ENCODE results near the gene CACNA1S.
A peak's percentile ranks its signal among the peaks of the same experiment; 100 is the strongest.

Gene CACNA1S

DNA sequence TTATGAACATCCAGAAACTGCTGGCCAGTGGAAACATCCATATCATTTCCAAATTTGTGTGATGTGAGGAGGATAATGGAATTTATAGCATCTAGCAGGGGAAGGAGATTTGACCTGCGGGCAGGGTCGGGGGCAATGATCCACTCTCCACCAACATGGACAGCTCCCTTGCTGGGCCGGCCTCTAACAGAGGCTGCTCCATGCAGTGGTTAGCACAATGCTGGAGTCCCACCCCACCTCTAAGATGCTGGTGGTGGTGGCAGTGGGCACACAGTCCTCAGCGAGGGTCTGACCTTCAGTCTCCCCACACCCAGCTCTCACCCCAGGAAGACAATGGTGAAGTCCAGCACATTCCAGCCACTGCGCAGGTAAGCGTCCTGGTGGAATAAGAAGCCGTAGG lies 18.7 kb downstream of the CACNA1S start:
- DNase-seq (ENCODE audit: low spot score), result no peak

DNA sequence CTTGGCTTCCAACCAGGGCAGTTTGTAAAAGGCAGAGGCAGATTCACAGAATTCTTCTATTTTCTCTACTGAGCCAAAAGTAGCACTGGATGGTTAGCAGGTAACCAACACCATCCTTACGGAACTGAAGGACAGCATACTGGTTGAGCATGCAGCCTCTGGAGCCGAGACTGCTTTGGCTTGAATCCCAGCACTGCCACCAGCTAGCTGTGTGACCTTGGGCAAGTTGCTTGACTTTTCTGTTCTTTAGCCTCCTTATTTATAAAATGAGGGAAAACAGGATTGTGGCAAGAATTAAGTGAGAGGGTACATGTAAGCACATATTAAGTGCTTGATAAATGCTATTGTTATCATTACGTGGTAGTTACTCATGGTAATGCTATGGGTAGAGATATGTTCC lies 19.5 kb downstream of the CACNA1S start:
- no peak for DNase-seq (ENCODE audit: low spot score)

DNA sequence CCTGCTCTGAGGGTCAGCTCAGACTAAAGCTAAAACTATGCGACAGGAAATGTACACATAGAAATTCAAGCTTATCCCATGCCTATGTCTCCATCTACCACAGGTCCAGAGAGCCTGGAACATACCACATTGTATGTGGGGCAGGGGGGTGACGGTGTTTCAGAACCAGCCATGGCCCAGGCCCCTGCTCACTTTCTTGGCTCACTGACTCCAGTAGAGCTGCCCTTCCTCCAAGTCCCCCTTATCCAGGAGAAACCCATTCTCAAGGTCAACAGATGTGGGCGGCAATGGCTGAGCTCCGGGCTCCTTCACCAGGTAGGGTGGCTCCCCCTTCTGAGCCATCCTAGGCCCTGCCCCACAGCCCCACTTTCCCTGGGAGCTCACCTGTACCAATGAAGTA lies 21.0 kb downstream of the CACNA1S start:
- DNase-seq (ENCODE audit: low spot score), result no peak

DNA sequence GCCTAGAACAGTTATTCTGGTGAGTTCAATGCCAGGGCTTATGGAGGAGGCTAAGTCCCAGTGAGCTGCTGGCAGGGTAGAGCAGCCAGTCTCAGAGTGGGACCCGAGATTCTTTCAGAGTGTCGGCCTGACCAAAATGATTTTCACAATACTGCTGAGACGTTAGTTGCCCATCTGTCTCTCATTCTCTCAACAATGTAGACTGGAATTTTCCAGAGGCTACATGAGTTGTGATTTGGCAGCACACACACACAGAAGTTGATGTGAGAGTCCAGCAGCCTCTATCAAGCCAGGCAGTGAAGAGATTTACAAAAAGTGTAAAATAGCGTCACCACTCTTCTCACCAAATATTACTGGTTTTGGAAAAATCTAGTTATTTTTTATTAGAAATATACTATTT lies 21.7 kb downstream of the CACNA1S start:
- DNase-seq (ENCODE audit: low spot score), result no peak

DNA sequence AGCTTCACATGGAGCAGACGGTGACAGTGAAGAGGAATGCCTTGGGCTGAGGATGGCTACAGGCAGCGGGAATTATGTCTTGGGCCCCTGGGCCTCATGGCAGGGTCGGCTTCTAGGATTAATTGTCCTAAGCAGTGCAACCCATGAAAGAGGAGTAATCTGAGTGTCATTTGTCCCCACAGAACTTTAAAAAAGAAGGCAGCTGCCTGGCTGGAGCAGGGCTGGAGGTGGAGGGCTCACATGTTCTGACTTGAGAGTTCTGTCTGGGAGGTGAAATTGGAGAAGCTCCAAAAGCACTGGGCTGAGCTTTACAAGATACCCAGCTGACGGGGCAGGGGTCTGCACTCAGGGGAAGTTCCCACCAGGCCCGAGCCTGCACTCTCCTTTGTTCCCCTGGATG lies 22.6 kb downstream of the CACNA1S start:
- no peak for DNase-seq (ENCODE audit: low spot score)

DNA sequence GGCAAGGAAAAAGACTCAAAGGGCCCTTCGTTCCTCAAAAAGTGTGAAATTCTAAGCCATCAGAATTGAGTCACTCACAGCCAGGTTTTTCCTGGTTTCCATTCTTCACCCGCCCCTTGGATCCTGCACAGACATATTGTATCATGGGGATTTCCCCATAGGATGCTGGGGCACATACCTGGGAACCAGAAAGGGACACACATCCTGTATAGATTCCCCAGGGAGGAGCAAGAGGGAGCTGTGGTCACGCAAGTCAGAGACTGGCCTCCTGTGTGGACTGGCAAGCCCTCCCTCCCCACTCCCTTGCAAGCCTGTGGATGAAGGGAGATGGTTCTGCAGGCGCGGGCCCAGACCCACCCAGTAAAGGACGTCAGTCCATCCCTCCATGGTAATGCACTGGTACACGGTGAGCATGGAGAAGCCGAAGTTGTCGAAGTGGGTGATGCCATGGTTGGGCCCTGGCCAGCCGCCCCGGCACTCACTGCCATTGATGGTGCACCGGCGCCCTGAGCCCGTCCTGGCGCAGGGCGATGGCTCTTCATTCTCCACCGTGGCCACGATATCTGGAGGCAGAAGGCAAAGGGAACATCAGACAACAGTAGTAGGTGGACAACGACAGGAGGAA lies 23.2 kb downstream of the CACNA1S start:
- DNase-seq (ENCODE audit: low spot score), result no peak

DNA sequence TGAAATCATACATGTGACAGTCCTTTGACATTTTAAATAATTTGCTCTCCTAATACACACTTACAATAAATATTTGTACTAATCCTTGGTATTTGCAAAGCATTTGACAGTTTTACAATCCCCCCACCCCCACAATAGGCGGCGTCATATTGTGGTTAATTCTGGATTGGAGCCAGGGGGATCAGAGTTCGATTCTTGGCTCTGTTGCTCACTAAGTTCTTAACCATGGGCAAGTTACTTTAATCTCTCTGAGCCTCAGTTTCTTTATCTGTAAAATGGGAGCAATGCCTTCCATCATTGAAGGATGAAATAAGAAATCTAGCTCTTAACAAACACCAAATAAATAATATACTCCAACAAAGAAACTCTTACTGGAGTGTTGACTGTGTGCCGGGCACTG lies 23.8 kb downstream of the CACNA1S start:
- DNase-seq (ENCODE audit: low spot score), result no peak

DNA sequence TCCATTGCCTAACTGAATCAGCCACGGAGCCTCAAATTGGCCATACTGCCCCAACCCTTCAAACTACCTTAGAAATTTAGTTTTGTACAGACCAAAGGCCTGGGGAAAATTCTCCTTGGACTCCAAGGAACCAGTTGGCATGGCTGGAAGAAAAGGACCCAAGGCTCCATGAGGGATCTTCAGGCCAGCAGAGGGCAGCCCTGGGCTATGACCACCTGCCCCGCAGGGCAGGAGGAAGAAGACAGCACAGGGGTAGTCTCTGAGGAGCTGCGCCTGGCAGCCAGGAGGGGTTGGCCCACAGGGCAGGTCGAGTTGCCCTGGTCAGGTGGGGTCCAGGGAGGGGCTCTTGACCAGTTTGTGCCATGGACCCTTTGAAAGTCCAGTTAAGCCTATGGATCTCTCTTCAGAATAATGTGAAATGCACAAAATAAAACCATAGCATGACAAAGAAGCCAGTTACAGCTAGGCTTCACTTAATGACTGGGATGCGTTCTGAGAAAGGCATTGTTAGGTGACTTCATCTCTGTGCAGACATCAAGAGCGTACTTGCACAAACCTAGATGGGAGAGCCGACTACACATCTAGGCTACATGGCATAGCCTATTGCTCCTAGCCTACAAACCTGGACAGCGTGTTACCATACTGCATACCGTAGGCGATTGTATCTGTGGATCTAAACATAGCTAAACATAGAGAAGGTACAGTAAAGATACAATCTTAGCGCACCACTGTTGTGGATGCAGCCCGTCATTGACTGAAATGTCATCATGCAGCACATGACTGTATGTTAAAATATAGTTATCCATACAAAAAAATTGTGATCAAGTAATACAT lies 26.1 kb downstream of the CACNA1S start:
- peak; percentile 93 for DNase-seq (ENCODE audit: low spot score)

DNA sequence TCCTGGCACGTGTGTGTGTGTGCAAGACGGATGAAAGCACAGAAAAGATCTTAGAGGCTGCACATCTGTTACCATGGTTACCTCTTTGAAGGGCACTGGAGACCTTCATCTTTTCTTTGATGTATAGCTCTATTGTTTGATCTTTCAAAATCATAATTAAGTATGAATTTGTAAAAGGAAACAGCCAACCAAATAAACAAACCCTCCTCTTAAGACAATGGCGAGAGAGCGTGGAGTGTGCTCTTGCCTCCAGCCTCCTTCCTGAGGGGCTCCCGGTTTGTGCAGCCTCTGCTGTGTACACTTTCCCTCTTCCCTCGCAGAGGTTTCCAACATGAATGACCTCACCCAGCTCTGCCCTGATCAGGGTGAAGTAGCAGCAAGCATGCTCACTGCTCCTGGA lies 27.9 kb downstream of the CACNA1S start:
- no peak for DNase-seq (ENCODE audit: low spot score)

DNA sequence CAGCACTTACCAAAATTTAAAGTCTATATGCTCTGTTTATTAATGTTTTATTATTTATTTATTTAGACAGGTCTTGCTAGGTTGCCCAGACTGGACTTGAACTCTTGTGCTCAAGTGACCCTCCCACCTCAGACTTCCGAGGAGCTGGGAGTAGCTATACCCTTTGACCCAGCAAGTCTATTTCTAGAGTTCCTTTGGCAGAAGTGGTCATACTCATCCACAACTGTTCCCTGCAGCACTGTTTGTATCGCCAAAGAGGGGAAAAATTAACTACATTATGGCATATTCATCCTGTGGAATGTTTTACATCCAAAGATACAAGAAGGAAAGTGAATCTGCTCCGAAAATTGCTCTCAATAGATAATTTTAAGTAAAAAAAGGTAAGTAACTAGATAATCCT lies 28.5 kb downstream of the CACNA1S start:
- DNase-seq (ENCODE audit: low spot score), result no peak

DNA sequence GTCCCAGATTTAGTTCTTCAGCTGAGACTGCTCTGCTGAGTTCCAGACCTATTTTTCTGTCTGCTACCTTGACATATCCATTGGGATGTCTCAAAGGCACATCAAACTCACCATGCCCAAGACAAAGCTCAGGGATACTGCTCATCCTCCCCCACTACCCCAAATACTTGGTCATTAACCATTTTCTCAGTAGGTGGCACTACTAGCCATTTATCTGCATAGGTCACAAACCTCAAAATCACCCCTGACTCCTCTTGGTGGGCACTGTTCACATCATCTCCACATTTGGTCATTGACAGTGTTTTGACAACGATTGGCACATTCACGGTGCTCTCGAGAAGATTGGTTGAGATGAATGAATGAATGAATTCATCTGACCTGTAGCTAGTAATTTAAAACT lies 32.1 kb downstream of the CACNA1S start:
- DNase-seq (ENCODE audit: low spot score), result no peak

DNA sequence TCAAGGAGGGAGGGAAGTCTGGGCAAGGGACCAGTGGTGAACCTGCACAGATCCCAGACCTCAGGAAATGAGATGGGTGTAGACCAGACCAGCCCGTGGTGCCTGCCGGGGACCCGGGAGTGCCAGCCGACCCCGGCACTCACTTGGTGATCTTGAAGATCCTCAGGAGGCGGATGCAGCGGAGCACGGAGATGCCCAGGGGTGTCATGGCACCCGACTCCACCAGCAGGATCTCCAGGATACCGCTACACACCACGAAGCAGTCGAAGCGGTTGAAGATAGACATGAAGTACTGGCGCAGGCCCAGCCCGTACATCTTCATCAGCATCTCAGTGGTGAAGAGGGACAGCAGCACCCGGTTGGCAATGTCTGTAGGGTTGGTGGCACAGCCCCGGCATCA lies 34.5 kb downstream of the CACNA1S start:
- no peak for DNase-seq (ENCODE audit: low spot score)

DNA sequence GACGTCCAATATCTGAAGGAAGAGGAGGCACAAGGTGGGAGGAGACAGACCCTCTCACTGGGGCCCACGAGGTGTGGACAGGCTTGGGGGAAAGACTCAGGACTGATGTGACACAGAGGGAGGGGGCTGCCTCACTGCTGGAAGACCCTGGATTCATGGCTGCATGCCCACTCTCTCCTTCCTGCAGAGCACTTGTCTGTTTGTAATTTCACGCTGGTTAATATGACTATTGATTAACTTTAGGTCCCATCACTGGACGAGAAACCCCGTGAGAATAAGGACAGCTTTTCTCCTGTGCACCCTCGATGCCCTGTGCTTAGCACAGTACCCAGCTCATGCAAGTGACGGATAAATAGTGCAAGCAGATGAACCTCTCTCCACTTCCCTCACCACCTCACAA lies 35.1 kb downstream of the CACNA1S start:
- no peak for DNase-seq (ENCODE audit: low spot score)

DNA sequence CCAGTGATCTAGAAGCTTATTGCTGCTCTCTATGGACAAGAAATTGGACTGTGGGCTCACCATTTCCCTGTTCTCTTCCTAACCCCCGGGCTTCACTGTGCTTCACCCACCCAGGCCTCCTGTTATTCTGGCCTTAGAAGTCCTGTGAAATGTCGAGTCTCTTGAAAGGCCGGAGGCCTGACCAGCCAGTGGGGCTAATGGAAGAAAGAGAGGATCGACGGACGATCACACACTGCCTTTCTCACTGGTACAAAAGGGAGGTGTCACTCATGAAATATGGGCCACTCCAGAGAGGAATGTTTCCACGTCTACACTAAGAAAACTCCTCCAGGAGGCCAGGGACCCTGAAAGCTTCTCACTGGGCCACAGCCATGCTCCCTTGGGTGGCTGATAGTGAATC lies 36.1 kb downstream of the CACNA1S start:
- DNase-seq (ENCODE audit: low spot score), result no peak

DNA sequence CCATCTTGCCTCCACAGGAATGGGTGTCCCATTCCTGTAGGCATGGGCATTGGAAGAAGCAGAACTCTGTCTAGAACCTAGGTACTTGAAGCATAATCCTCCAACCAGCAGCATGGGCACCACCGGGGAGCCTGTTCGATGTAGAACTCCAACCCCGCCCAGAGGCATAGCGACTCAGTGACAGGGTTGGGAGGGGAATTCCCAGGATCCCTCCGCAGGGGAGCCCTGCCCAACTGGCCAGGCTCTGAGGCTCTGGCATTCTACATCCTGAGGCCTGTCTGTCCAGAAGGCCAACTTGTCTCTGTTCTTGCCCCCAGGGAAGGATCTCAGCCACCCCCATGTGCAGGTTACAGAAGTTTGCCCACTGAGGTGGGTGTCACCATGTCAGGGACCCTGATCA lies 38.2 kb downstream of the CACNA1S start:
- no peak for DNase-seq (ENCODE audit: low spot score)

DNA sequence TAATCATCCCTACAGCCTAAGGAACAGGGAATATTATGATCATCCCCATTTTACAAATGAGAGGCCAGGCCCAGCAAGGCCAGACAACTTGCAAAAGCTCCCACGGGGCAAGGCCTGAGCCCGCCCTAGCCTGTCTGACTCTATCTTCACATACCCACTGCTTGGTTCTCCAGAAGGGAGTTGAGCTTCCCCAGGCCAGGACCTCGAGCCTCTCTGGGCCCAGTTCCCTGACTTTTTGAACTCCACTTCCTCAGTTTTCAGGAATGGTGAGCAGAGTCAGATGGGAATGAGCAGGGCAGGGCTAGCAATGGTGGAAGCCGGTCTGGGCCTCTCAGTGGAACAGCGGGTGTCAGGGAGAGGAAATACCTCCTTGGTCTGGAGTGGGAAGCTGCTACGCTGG lies 39.3 kb downstream of the CACNA1S start:
- no peak for DNase-seq (ENCODE audit: low spot score)

DNA sequence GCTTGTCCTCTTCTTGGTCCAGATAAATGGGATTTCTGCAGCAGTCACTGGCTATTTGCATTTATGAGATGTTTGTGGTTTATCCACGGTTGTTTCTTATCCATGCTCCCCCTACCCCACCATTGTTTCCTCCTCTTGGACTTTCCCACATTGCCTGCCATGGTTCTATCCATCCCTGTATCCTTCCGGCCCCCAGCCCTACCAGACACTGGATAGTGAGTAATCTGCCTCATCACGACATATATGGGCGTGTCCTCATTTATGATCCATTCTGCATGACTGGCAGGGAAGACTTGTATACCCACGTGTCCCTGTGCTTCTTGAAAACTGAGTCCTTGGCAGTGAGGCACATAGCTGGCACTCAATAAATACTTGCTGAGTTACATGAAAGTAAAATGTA lies 40.1 kb downstream of the CACNA1S start:
- DNase-seq (ENCODE audit: low spot score), result no peak

DNA sequence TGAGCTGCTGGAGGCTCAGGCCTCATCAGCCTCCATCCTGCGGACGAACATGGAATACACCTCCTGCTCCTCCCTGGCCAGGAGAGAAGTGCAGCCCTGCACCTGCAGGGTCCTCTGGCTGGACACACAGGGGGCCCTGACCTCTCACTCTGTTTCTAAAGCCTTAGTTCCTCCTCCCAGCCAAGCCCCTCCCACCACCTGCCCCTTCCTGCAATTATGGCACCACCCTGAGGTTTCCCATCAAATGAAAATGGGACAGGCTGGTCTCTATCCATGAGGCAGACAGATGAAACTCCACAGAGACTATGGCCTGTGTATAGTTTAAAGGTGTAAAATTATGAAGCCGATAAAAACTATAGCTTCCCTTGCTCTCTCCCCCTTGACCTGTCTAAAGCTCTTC lies 42.6 kb downstream of the CACNA1S start:
- DNase-seq (ENCODE audit: low spot score), result peak; percentile 42

DNA sequence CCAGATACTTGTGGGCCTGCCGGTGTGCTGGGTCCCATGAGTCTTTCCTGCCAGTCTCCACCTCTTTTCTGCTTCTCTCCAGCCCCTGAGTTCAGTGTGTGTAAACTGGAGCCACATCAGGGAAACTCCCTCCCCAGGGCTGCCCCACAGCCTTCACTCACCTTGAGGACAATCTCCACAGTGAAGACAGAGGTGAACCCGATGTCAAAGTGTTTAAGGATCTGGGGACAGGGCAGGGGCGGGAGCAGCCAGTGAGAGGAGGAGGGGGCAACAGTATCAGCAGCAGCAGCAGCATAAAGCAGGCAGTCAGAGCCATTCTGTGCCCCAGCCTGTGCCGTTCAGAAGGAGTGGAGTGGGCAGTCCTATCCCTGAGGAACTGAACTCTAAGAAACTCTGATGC lies 43.2 kb downstream of the CACNA1S start:
- no peak for DNase-seq (ENCODE audit: low spot score)

DNA sequence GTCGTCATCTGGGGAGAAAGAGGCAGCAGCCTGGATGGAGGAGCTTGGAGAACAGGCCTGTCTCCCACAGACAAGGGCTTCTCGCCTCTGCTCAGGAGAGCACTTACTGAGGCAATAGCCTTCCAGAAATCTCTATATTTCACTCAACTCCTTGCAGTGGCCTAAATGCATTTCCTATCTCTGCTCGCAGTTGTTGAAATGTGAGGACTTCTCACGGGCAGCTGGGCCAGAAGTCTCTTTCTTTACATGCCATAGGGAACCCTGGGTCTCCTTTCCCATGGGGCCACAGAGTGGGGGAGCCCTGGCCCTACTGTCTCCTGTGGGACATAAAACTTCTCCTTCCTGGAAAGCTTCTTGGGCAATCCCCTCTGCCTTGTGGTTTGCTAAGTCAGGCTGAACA lies 45.2 kb downstream of the CACNA1S start:
- DNase-seq (ENCODE audit: low spot score), result no peak

DNA sequence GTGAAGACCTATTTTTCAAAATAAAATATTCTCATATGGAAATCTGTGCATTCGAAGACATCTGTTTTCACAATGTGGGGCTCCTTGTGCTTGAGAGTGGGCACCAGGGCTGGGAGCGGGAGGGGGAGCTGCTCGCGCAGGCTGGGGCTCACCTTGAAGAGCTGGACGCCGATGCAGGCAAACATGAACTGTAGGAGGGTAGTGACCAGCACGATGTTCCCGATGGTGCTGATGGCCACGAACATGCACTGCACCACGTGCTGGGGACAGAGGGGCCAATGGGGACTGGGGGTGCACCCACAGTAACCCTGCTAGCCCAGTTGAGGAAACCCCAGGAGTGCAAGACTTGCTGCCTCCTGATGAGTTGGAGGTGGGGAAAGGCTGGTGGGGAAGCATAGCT lies 46.5 kb downstream of the CACNA1S start:
- no peak for DNase-seq (ENCODE audit: low spot score)

DNA sequence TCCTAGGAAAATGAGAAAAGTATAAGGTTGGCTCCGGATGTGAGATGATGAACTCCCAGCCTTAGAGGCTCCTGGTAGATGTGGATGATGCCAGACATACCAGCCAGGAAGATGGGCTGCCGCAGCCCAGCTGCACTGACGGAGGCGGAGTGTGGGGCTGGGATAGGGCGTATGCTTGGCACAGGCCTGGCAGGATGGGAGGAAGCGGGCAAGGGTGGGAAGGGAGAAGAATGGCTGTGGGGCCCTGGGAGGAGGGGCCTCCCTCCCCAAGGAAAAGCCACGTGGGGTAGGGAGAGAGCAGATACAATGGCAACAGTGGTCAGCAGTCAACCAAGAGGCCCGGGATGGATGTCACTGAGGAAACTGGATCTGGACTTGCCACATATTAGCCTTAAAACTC lies 47.4 kb downstream of the CACNA1S start:
- DNase-seq (ENCODE audit: low spot score), result no peak

DNA sequence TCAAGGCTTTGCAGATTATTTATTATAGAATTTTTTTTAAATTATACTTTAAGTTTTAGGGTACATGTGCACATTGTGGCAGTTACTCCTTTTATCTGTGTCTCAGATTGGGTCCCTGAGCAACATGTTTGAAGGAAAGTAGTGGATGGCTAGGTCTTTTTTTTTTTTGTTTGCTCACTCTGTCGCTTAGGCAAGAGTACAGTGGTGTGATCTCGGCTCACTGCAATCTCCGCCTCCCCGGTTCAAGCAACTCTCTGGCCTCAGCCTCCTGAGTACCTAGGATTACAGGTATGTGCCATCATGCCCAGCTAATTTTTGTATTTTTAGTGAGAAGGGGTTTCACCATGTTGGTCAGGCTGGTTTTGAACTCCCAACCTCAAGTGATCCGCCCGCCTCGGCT lies 49.1 kb downstream of the CACNA1S start:
- no peak for DNase-seq (ENCODE audit: low spot score)

DNA sequence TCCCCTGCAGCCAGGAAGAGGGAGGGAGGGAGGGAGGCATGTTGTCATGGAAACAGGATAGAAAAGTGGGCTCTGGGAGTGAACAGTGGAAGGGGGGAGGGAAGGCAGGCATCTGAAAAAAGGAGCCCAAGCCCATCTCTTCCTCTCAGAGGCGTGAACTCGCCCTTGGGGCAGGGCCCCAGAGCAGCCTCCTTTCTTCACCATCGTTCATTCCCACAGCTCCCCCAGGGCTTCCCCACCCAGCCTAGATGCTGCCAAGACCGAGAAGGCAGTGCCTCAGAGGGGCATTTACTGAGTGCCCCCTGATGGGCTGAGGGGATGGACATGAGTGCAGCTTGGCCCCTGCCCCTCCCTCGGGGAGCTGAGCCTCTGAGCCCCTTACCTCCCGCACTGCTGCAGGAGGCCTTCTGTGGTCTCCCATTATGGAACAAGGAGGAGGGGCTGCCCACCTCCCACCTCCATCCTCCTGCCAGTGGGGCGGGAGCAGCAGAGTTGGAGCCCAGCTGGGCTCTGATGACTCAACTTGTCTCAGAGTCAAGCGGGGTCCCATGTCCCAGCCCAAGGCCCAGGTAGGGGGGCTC lies 49.6 kb downstream of the CACNA1S start:
- peak; percentile 60 for DNase-seq (ENCODE audit: low spot score)

Data from iPS-NIHi11 (cell line).